HepG2 (cell line): Measurements from ENCODE around the gene TXNRD2. TPM values are rescaled to one million over a fixed set of nuclear protein-coding genes. Genes with fewer than 3 reads are reported as not detected.

Experiments used
- ATAC-seq: fragments of 200-7000 bp; cut with Tn5 transposase; 3 replicates; pipeline ENCODE4 v1.9.1; 2020; ENCODE audit warnings: mild to moderate bottlenecking, moderate library complexity
- BruUV-seq: library from RNA; stranded (reverse); fragments of 400-500 nt; replicated peaks from 2 replicates; lab custom pipeline; 2021; lab: Mats Ljungman, UMichigan
- CTCF ChIA-PET: fragments of 300-600 bp; formaldehyde crosslinking; extraction: SDS; loops from one replicate; lab custom pipeline; 2021; ENCODE audit warnings: low total read pairs, inconsistent platforms, low intra/inter-chr PET ratio; lab: Yijun Ruan, JAX
- POLR2A ChIA-PET: fragments of 350-600 bp; sonication (Branson Sonifier 250); formaldehyde crosslinking; loops from one replicate; lab custom pipeline; 2020; ENCODE audit warnings: antibody characterized with exemption, inconsistent platforms; lab: Yijun Ruan, JAX
- DNase-seq: peaks from one replicate; pipeline ENCODE4 v3.0.0-alpha.2; 2015; ENCODE audit warnings: low spot score
- FAIRE-seq: peaks from 3 replicates; lab custom pipeline; 2011; peaks lifted over from hg19 to GRCh38; lab: Jason Lieb, UNC
- H2AFZ ChIP-seq: one replicate; pipeline ENCODE4 v1.6.1; 2011; ENCODE audit warnings: low read length, inconsistent platforms
- H3K27ac ChIP-seq: fragments of 300-600 bp; 3 replicates; pipeline ENCODE4 v1.8.0; 2011; ENCODE audit warnings: mixed run types, mild to moderate bottlenecking, mixed read lengths, low read length, inconsistent platforms; ENCODE audit not compliant: insufficient read depth; ENCODE audit errors: extremely low read length
- H3K27me3 ChIP-seq, 2 experiments: fragments of 200-600 bp in 1 of 2; 2 replicates in 1 of 2; 3 replicates in 1 of 2; pipeline versions ENCODE4 v1.6.0 to v1.8.0; 2011; ENCODE audit warnings: low read length in 2 of 2, mild to moderate bottlenecking in 2 of 2, moderate library complexity in 2 of 2, inconsistent platforms in 1 of 2; ENCODE audit not compliant: insufficient read depth in 2 of 2, control insufficient read depth in 1 of 2
- H3K36me3 ChIP-seq, 2 experiments: fragments of 200-600 bp in 1 of 2; replicated peaks in 1 of 2; 2 replicates in 1 of 2; 3 replicates in 1 of 2; pipeline versions ENCODE4 v1.5.1 to v1.8.0; 2011; ENCODE audit warnings: low read length in 2 of 2, inconsistent platforms in 1 of 2; ENCODE audit not compliant: insufficient read depth in 2 of 2, control insufficient read depth in 1 of 2
- H3K4me1 ChIP-seq: 2 replicates; pipeline ENCODE4 v1.5.1; 2012; ENCODE audit warnings: low read length, inconsistent platforms; ENCODE audit not compliant: insufficient read depth
- H3K4me2 ChIP-seq: 2 replicates; pipeline ENCODE4 v1.6.0; 2011; ENCODE audit warnings: low read depth, low read length, inconsistent platforms
- H3K4me3 ChIP-seq, 3 experiments: fragments of 200-600 bp in 1 of 3; sonication (generic), shearing (Covaris generic) in 1 of 3; replicated peaks in 1 of 3; 2 replicates each; pipeline ENCODE4 v1.5.1; 2011 to 2016; ENCODE audit warnings: low read length in 3 of 3, inconsistent platforms in 2 of 3, low read depth in 2 of 3, mild to moderate bottlenecking in 2 of 3, control low read depth in 1 of 3, mixed read lengths in 1 of 3; ENCODE audit not compliant: insufficient read depth in 1 of 3
- H3K79me2 ChIP-seq: one replicate; pipeline ENCODE4 v1.6.1; 2011; ENCODE audit warnings: low read length, inconsistent platforms; ENCODE audit not compliant: insufficient read depth
- H3K9ac ChIP-seq: 2 replicates; pipeline ENCODE4 v1.6.0; 2011; ENCODE audit warnings: mild to moderate bottlenecking, low read depth, low read length, inconsistent platforms; ENCODE audit not compliant: insufficient read depth
- H3K9me3 ChIP-seq: 2 replicates; pipeline ENCODE4 v1.5.1; 2012; ENCODE audit warnings: mild to moderate bottlenecking, low read length
- H4K20me1 ChIP-seq: 2 replicates; pipeline ENCODE4 v1.6.0; 2011; ENCODE audit warnings: inconsistent platforms, mild to moderate bottlenecking, low read length, moderate library complexity; ENCODE audit not compliant: insufficient read depth
- ARID4A ChIP-seq: sonication (generic); formaldehyde crosslinking; IDR thresholded peaks from 2 replicates; pipeline ENCODE4 v1.5.0; 2020; ENCODE audit warnings: mild to moderate bottlenecking, missing genetic modification reagents, borderline replicate concordance
- ARNTL ChIP-seq: sonication (generic); formaldehyde crosslinking; IDR thresholded peaks from 2 replicates; pipeline ENCODE4 v1.4.0; 2020; ENCODE audit warnings: mild to moderate bottlenecking, missing genetic modification reagents
- BCL3 ChIP-seq: sonication (generic); formaldehyde crosslinking; IDR thresholded peaks from 2 replicates; pipeline ENCODE4 v1.5.1; 2020; ENCODE audit warnings: mild to moderate bottlenecking, missing genetic modification reagents, moderate library complexity
- ERF ChIP-seq: IDR thresholded peaks from 2 replicates; pipeline ENCODE4 v1.6.1; 2018; ENCODE audit warnings: missing biosample characterization, missing genetic modification reagents
- FOXC1 ChIP-seq: sonication (generic); formaldehyde crosslinking; IDR thresholded peaks from 2 replicates; pipeline ENCODE4 v1.8.0; 2022; ENCODE audit warnings: mild to moderate bottlenecking, missing genetic modification reagents, borderline replicate concordance
- HOXD1 ChIP-seq: sonication (generic); formaldehyde crosslinking; IDR thresholded peaks from 2 replicates; pipeline ENCODE4 v1.5.0; 2020; ENCODE audit warnings: missing genetic modification reagents
- ISL2 ChIP-seq: sonication (generic); formaldehyde crosslinking; IDR thresholded peaks from 2 replicates; pipeline ENCODE4 v1.5.0; 2020; ENCODE audit warnings: missing genetic modification reagents
- KLF16 ChIP-seq, 2 experiments: sonication (generic) in 1 of 2; formaldehyde crosslinking in 1 of 2; IDR thresholded peaks; 2 replicates each; pipeline versions ENCODE4 v1.6.1 to v1.8.0; 2016 to 2023; ENCODE audit warnings: missing genetic modification reagents in 2 of 2, missing compliant biosample characterization in 1 of 2
- MEIS2 ChIP-seq: sonication (generic); formaldehyde crosslinking; IDR thresholded peaks from 2 replicates; pipeline ENCODE4 v1.9.0; 2021; ENCODE audit warnings: mild to moderate bottlenecking, missing genetic modification reagents
- NAIF1 ChIP-seq: sonication (generic); formaldehyde crosslinking; IDR thresholded peaks from 2 replicates; pipeline ENCODE4 v1.5.0; 2020; ENCODE audit warnings: mild to moderate bottlenecking, missing genetic modification reagents, borderline replicate concordance
- STAG1 ChIP-seq: sonication (generic); formaldehyde crosslinking; IDR thresholded peaks from 2 replicates; pipeline ENCODE4 v1.4.0; 2020; ENCODE audit warnings: missing genetic modification reagents
- TEAD3 ChIP-seq: optimal IDR thresholded peaks from 2 replicates; pipeline ENCODE3; 2016; ENCODE audit warnings: borderline replicate concordance
- ZNF557 ChIP-seq: sonication (generic); formaldehyde crosslinking; IDR thresholded peaks from 2 replicates; pipeline ENCODE4 v1.4.0; 2020; ENCODE audit warnings: missing genetic modification reagents
- ZNF800 ChIP-seq: sonication (generic); formaldehyde crosslinking; IDR thresholded peaks from 2 replicates; pipeline ENCODE4 v1.4.0; 2020; ENCODE audit warnings: missing genetic modification reagents
- ZSCAN25 ChIP-seq: sonication (generic); formaldehyde crosslinking; IDR thresholded peaks from 2 replicates; pipeline ENCODE4 v1.8.0; 2022; ENCODE audit warnings: mild to moderate bottlenecking, missing genetic modification reagents
- WGBS: methylation state at CpG from one replicate; pipeline ENCODE4 v1.1.6; 2017; ENCODE audit warnings: low lambda C conversion rate; 5-methylcytosine and 5-hydroxymethylcytosine counted together
- in situ Hi-C: cut with HindIII; loops from 2 replicates; pipeline ENCODE4 v1.10.0; 2017; ENCODE audit warnings: low pct_unique_long_range_greater_than_20kb; ENCODE audit not compliant: extremely low pct_ligation_motif_present
- intact Hi-C: fragments of 100-400 bp; cut with micrococcal nuclease; formaldehyde crosslinking; loops from one replicate; pipeline ENCODE4 v1.10.0; 2022; ENCODE audit not compliant: unreplicated experiment
- polyA plus RNA-seq, 8 experiments: library from polyadenylated mRNA; depleted of rRNA in 3 of 8; stranded (reverse) in 7 of 8; unstranded in 1 of 8; fragments of >200 nt; fragmentation: Illumina TruSeq in 4 of 8; extraction: Trizol in 4 of 8; gene quantifications; 2 replicates each; pipeline versions ENCODE4 v1.2.1 to v1.2.3, GENCODE V29; 2011 to 2016; ENCODE audit warnings: low read depth in 4 of 8, missing spikeins in 1 of 8, mixed read lengths in 1 of 8; ENCODE audit not compliant: insufficient read depth in 1 of 8
- total RNA-seq, 5 experiments: library from RNA; depleted of rRNA; stranded (reverse); fragments of >200 nt; fragmentation: Illumina TruSeq; extraction: Trizol; gene quantifications; 2 replicates each; pipeline ENCODE4 v1.2.3, GENCODE V29; 2016; ENCODE audit warnings: low read depth in 1 of 5

Gene TXNRD2
- total and polyA plus RNA-seq, 2 of the 13 experiments (the other 11 are each of a cell fraction or from before 2014, with no cell fraction given) = 17.5 to 18.6 TPM

- Histone ChIP-seq H3K9ac (peak overlapping the region; percentile 85), H3K27me3 (no peaks in the 10 kb centered on the region), H4K20me1 (no peaks in the 10 kb centered on the region), H3K4me2 (peak overlapping the region; percentile 100), H3K4me1 (peaks cover 63% of the 10 kb centered on the region), H3K9me3 (no peaks in the 10 kb centered on the region), H3K4me3 (peak overlapping the region; percentile 56 to 83 (median 64)), H3K36me3 (peaks cover 2 to 9% of the 10 kb centered on the region in 2 experiments; a peak in 3 of 5 replicates), H2AFZ (no peak overlapping the region), H3K27ac (peak overlapping the region; percentile 99), H3K79me2 (peaks cover 10% of the 10 kb centered on the region)
- in situ Hi-C loops (no loop called here), intact Hi-C loops (no loop called here)
- BruUV-seq = no TSS peak
- DNase-seq (peak; percentile 92), ATAC-seq (peak; percentile 49), FAIRE-seq (peak; percentile 75)
- CTCF ChIA-PET = no interaction called here
- POLR2A ChIA-PET = interaction anchor here (0.6 to 2.8 kb wide), 6 partner anchors 11 to 103 kb away, joined by 3 to 14 read pairs (median 6); partner anchors contain the start of genes COMT and TXNRD2
- 5% methylated on average over 14 of the region's 30 CpGs for WGBS
- TF ChIP-seq KLF16 (CRISPR knock-in tag; IDR thresholded peaks at IDR 0.05) (no peak; a peak in 1 of 4 replicates), ZSCAN25 (no peak), STAG1 (CRISPR knock-in tag) (0 out of 2 replicates have a peak, but pooled peaks have one; percentile 5), ISL2 (peak; percentile 11; the same call in 1 of the 2 replicates), BCL3 (CRISPR knock-in tag) (0 out of 2 replicates have a peak, but pooled peaks have one; percentile 15), ZNF800 (CRISPR knock-in tag) (0 out of 2 replicates have a peak, but pooled peaks have one; percentile 29), HOXD1 (peak; percentile 28; the same call in 1 of the 2 replicates), ARNTL (CRISPR knock-in tag) (peak; percentile 4; the same call in 1 of the 2 replicates), ARID4A (CRISPR knock-in tag) (peak; percentile 61; the same call in 1 of the 2 replicates), FOXC1 (peak; percentile 3; the same call in 1 of the 2 replicates), ZNF557 (CRISPR knock-in tag) (no peak), MEIS2 (CRISPR knock-in tag) (peak; percentile 18; the same call in 1 of the 2 replicates), ERF (peak; percentile 9; the same call in 1 of the 2 replicates), TEAD3 (CRISPR knock-in tag) (no peak), NAIF1 (CRISPR knock-in tag) (peak; percentile 32; the same call in 1 of the 2 replicates)
These were observed 17.5 kb upstream of the TXNRD2 start for GRCh38 chr22:19959043-19959586.
